ENCODE results near the gene PPP1R9A.

Gene PPP1R9A

GRCh38 chr7:95321720-95322119 lies 414.3 kb downstream of the PPP1R9A start:
- no peak for DNase-seq (ENCODE audit: low spot score)

GRCh38 chr7:95322396-95322795 lies 415.0 kb downstream of the PPP1R9A start:
- no peak for DNase-seq (ENCODE audit: low spot score)

- no peak for DNase-seq (ENCODE audit: low spot score)
Measured at GRCh38 chr7:95322854-95323253, 415.5 kb downstream of the PPP1R9A start.

- no peak for DNase-seq (ENCODE audit: low spot score)
Measured at GRCh38 chr7:95323410-95324129, 416.2 kb downstream of the PPP1R9A start.

GRCh38 chr7:95324431-95324830 lies 417.0 kb downstream of the PPP1R9A start, which contains the start of gene PON1:
Gene PON1, minus strand, starts transcription at chr7:95324532. Its CDS starts 57 bp downstream, at chr7:95324475.
- DNase-seq (ENCODE audit: low spot score): no peak

- DNase-seq (ENCODE audit: low spot score): no peak
Measured at GRCh38 chr7:95327356-95327755, 420.0 kb downstream of the PPP1R9A start.

GRCh38 chr7:95330204-95330960 lies 423.0 kb downstream of the PPP1R9A start:
- DNase-seq (ENCODE audit: low spot score): no peak

- no peak for DNase-seq (ENCODE audit: low spot score)
Measured at GRCh38 chr7:95330961-95331337, 423.6 kb downstream of the PPP1R9A start.

- no peak for DNase-seq (ENCODE audit: low spot score)
Measured at GRCh38 chr7:95334447-95334846, 427.1 kb downstream of the PPP1R9A start.

- peak; percentile 50 for DNase-seq (ENCODE audit: low spot score)
Measured at GRCh38 chr7:95335093-95335492, 427.7 kb downstream of the PPP1R9A start.

GRCh38 chr7:95338832-95339231 lies 431.4 kb downstream of the PPP1R9A start:
- DNase-seq (ENCODE audit: low spot score): no peak

GRCh38 chr7:95340491-95340890 lies 433.1 kb downstream of the PPP1R9A start:
- no peak for DNase-seq (ENCODE audit: low spot score)

GRCh38 chr7:95342029-95342428 lies 434.6 kb downstream of the PPP1R9A start:
- no peak for DNase-seq (ENCODE audit: low spot score)

- DNase-seq (ENCODE audit: low spot score): no peak
Measured at GRCh38 chr7:95342642-95343307, 435.4 kb downstream of the PPP1R9A start.

Measured in AG08395 (cell line).